GM18511 (cell line): Measurements from ENCODE around the gene DCAF15.

Experiments used
- ATAC-seq: cut with Tn5 transposase; IDR thresholded peaks from one replicate; pipeline ENCODE4 v1.9.1; 2021; ENCODE audit warnings: mild to moderate bottlenecking, moderate library complexity; ENCODE audit not compliant: unreplicated experiment

The DCAF15 gene

GRCh38 chr19:13992025-13992424, 39.7 kb downstream of the DCAF15 start:
- no peak for ATAC-seq

GRCh38 chr19:13993590-13994300, 41.4 kb downstream of the DCAF15 start:
- ATAC-seq: no peak

GRCh38 chr19:13995017-13995728, 42.9 kb downstream of the DCAF15 start:
- no peak for ATAC-seq

GRCh38 chr19:13995878-13996765, 43.8 kb downstream of the DCAF15 start:
- ATAC-seq: no peak

- ATAC-seq: no peak
Measured at GRCh38 chr19:13996928-13997630, 44.8 kb downstream of the DCAF15 start.

GRCh38 chr19:13997631-13997962, 45.3 kb downstream of the DCAF15 start:
- no peak for ATAC-seq

- no peak for ATAC-seq
Measured at GRCh38 chr19:13998426-13998825, 46.1 kb downstream of the DCAF15 start.

- no peak for ATAC-seq
Measured at GRCh38 chr19:13999085-13999484, 46.8 kb downstream of the DCAF15 start.

GRCh38 chr19:14000691-14001375, 48.5 kb downstream of the DCAF15 start:
- ATAC-seq: no peak

GRCh38 chr19:14002571-14003250, 50.4 kb downstream of the DCAF15 start:
- ATAC-seq: no peak

- ATAC-seq: no peak
Measured at GRCh38 chr19:14003251-14004055, 51.1 kb downstream of the DCAF15 start.

GRCh38 chr19:14004619-14005348, 52.5 kb downstream of the DCAF15 start:
- no peak for ATAC-seq

GRCh38 chr19:14005349-14006084, 53.2 kb downstream of the DCAF15 start:
- ATAC-seq: peak; percentile 32

- peak; percentile 82 for ATAC-seq
Measured at GRCh38 chr19:14006085-14006765, 53.9 kb downstream of the DCAF15 start, which contains the start of gene RFX1. RFX1 (minus strand) TSS chr19:14006320; CDS start chr19:13993843, 12,477 bp downstream.

- peak; percentile 36 for ATAC-seq
Measured at GRCh38 chr19:14006766-14007562, 54.7 kb downstream of the DCAF15 start.
